Measurements from ENCODE around the gene CSPG4.
A peak's percentile ranks its signal among the peaks of the same experiment; 100 is the strongest.
"Not testable (repeated sequence)": the region's sequence is repeated elsewhere in the genome, so short reads cannot be mapped to it uniquely, and the experiment has no call there.

The CSPG4 gene

DNA sequence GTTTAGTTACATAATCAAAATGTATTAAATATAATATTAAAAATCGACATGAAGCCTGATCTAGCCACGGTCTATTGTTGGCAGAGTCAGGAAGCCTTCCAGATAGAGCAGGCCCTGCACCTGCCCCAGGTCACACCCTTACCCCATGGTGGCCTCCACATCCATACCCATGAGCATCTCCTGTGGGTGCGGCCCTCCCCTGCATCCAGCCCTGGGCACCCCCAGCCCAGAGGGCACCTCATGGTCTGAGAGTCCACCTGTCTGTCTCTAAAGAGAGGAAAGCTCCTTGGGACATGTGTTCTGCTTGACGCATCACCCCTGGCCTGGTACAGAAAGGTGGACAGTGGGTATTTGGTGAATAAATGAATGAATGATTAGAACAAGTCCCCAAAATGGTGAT is 37.2 kb upstream of the CSPG4 start:
- no peak for DNase-seq
- Histone ChIP-seq H3K4me3 (ENCODE audit: control insufficient read depth in 1 of 7, extremely low read depth in 1 of 7, insufficient read depth in 4 of 7, low read depth in 2 of 7, low read length in 6 of 7) (no peak overlapping the region), H3K27me3 (replicated peaks in 2 of 5; ENCODE audit: control insufficient read depth in 4 of 5, insufficient read depth in 5 of 5, low read length in 4 of 5) (no peaks in the 10 kb centered on the region), H3K27ac (ENCODE audit: insufficient read depth in 1 of 2, low read depth in 1 of 2, low read length in 2 of 2, poor library complexity in 1 of 2, severe bottlenecking in 2 of 2) (no peak overlapping the region), H3K9me3 (ENCODE audit: control extremely low read depth in 1 of 5, control insufficient read depth in 4 of 5, insufficient read depth in 2 of 5, low read depth in 1 of 5, low read length in 4 of 5) (no peaks in the 10 kb centered on the region), H3K4me1 (ENCODE audit: control extremely low read depth in 1 of 4, control insufficient read depth in 4 of 4, insufficient read depth in 4 of 4, low read length in 3 of 4) (peaks cover 0 to 14% (median 5%) of the 10 kb centered on the region in 4 experiments), H3K36me3 (ENCODE audit: control insufficient read depth in 4 of 4, insufficient read depth in 4 of 4, low read length in 3 of 4) (no peaks in the 10 kb centered on the region)
- WGBS (ENCODE audit: insufficient coverage), result 100% methylated on average over 4 of the region's 4 CpGs
- POLR2A ChIA-PET, result no interaction called here
- CTCF ChIA-PET, result interaction anchor here (1.1 to 2.2 kb wide), 2 partner anchors 43 to 50 kb away, joined by 3 to 6 read pairs; no protein-coding TSS in a partner anchor

GRCh38 chr15:75748882-75749281 is 36.2 kb upstream of the CSPG4 start:
- H3K27me3 ChIP-seq (replicated peaks in 2 of 5; ENCODE audit: control insufficient read depth in 4 of 5, insufficient read depth in 5 of 5, low read length in 4 of 5); H3K36me3 ChIP-seq (ENCODE audit: control insufficient read depth in 4 of 4, insufficient read depth in 4 of 4, low read length in 3 of 4); H3K9me3 ChIP-seq (ENCODE audit: control extremely low read depth in 1 of 5, control insufficient read depth in 4 of 5, insufficient read depth in 2 of 5, low read depth in 1 of 5, low read length in 4 of 5); POLR2A ChIA-PET; H3K4me3 ChIP-seq (ENCODE audit: control insufficient read depth in 1 of 7, extremely low read depth in 1 of 7, insufficient read depth in 4 of 7, low read depth in 2 of 7, low read length in 6 of 7); H3K27ac ChIP-seq (ENCODE audit: insufficient read depth in 1 of 2, low read depth in 1 of 2, low read length in 2 of 2, poor library complexity in 1 of 2, severe bottlenecking in 2 of 2): not testable (repeated sequence)
- peak in 1 of 3 donors; percentile 42 for DNase-seq
- CTCF ChIA-PET, result interaction anchor here (1.3 kb wide), 1 partner anchor 11 kb away, joined by 3 read pairs; no protein-coding TSS in a partner anchor
- peaks cover 0 to 14% (median 5%) of the 10 kb centered on the region in 4 experiments for H3K4me1 ChIP-seq (ENCODE audit: control extremely low read depth in 1 of 4, control insufficient read depth in 4 of 4, insufficient read depth in 4 of 4, low read length in 3 of 4)
- WGBS (ENCODE audit: insufficient coverage), result 38% methylated on average over 3 of the region's 10 CpGs

DNA sequence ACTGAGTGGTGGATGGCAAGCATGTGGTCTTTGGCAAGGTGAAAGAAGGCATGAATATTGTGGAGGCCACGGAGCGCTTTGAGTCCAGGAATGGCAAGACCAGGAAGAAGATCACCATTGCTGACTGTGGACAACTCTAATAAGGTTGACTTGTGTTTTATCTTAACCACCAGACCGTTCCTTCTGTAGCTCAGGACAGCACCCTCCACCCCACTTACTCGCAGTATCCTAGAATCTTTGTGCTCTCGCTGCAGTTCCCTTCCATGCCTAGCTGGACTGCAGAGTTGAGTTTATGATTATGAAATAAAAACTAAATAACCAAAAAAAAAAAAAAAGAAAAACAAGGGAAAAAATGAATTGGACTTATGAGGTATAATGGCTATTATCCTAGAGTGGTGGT is 34.5 kb upstream of the CSPG4 start:
- H3K4me3 ChIP-seq (ENCODE audit: control insufficient read depth in 1 of 7, extremely low read depth in 1 of 7, insufficient read depth in 4 of 7, low read depth in 2 of 7, low read length in 6 of 7); H3K27ac ChIP-seq (ENCODE audit: insufficient read depth in 1 of 2, low read depth in 1 of 2, low read length in 2 of 2, poor library complexity in 1 of 2, severe bottlenecking in 2 of 2); DNase-seq; POLR2A ChIA-PET; H3K36me3 ChIP-seq (ENCODE audit: control insufficient read depth in 4 of 4, insufficient read depth in 4 of 4, low read length in 3 of 4); CTCF ChIA-PET; H3K9me3 ChIP-seq (ENCODE audit: control extremely low read depth in 1 of 5, control insufficient read depth in 4 of 5, insufficient read depth in 2 of 5, low read depth in 1 of 5, low read length in 4 of 5); H3K27me3 ChIP-seq (replicated peaks in 2 of 5; ENCODE audit: control insufficient read depth in 4 of 5, insufficient read depth in 5 of 5, low read length in 4 of 5): not testable (repeated sequence)
- 100% methylated on average over 2 of the region's 5 CpGs for WGBS (ENCODE audit: insufficient coverage)
- peaks cover 0 to 10% (median 4%) of the 10 kb centered on the region in 4 experiments for H3K4me1 ChIP-seq (ENCODE audit: control extremely low read depth in 1 of 4, control insufficient read depth in 4 of 4, insufficient read depth in 4 of 4, low read length in 3 of 4)

DNA sequence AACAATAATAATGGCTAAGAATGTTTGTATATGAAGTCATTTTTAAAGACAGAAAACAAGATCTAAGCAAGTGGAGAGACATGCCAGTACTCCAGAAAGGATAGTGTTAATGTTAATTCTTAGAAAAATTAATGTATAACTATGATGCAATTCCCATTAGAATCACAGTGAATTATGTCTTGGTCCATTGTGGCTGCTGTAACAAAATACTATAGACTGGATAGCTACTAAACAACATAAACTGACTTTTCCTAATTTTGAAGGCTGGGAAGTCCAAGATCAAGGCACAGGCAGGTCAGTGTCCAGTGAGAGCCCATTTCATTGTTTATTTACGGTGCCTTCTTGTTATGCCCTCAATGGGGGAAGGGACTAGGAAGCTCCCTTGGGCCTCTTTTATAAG is 32.7 kb upstream of the CSPG4 start:
- Histone ChIP-seq H3K9me3 (ENCODE audit: control extremely low read depth in 1 of 5, control insufficient read depth in 4 of 5, insufficient read depth in 2 of 5, low read depth in 1 of 5, low read length in 4 of 5) (no peaks in the 10 kb centered on the region), H3K4me1 (ENCODE audit: control extremely low read depth in 1 of 4, control insufficient read depth in 4 of 4, insufficient read depth in 4 of 4, low read length in 3 of 4) (peaks cover 0 to 2% (median 0%) of the 10 kb centered on the region in 4 experiments), H3K27ac (ENCODE audit: insufficient read depth in 1 of 2, low read depth in 1 of 2, low read length in 2 of 2, poor library complexity in 1 of 2, severe bottlenecking in 2 of 2) (no peak overlapping the region), H3K27me3 (replicated peaks in 2 of 5; ENCODE audit: control insufficient read depth in 4 of 5, insufficient read depth in 5 of 5, low read length in 4 of 5) (no peaks in the 10 kb centered on the region), H3K36me3 (ENCODE audit: control insufficient read depth in 4 of 4, insufficient read depth in 4 of 4, low read length in 3 of 4) (no peaks in the 10 kb centered on the region), H3K4me3 (ENCODE audit: control insufficient read depth in 1 of 7, extremely low read depth in 1 of 7, insufficient read depth in 4 of 7, low read depth in 2 of 7, low read length in 6 of 7) (no peak overlapping the region)
- CTCF ChIA-PET, result interaction anchor here (1.4 to 2.1 kb wide), 4 partner anchors 11 to 56 kb away, joined by 4 to 7 read pairs (median 5); no protein-coding TSS in a partner anchor
- POLR2A ChIA-PET, result no interaction called here
- no peak for DNase-seq
- 100% methylated on average over 1 of the region's 1 CpG for WGBS (ENCODE audit: insufficient coverage)

GRCh38 chr15:75742346-75742745 is 29.7 kb upstream of the CSPG4 start:
- POLR2A ChIA-PET; H3K36me3 ChIP-seq (ENCODE audit: control insufficient read depth in 4 of 4, insufficient read depth in 4 of 4, low read length in 3 of 4); H3K27ac ChIP-seq (ENCODE audit: insufficient read depth in 1 of 2, low read depth in 1 of 2, low read length in 2 of 2, poor library complexity in 1 of 2, severe bottlenecking in 2 of 2); DNase-seq; H3K27me3 ChIP-seq (replicated peaks in 2 of 5; ENCODE audit: control insufficient read depth in 4 of 5, insufficient read depth in 5 of 5, low read length in 4 of 5); H3K9me3 ChIP-seq (ENCODE audit: control extremely low read depth in 1 of 5, control insufficient read depth in 4 of 5, insufficient read depth in 2 of 5, low read depth in 1 of 5, low read length in 4 of 5); H3K4me3 ChIP-seq (ENCODE audit: control insufficient read depth in 1 of 7, extremely low read depth in 1 of 7, insufficient read depth in 4 of 7, low read depth in 2 of 7, low read length in 6 of 7): not testable (repeated sequence)
- CTCF ChIA-PET, result interaction anchor here (1.4 kb wide), 1 partner anchor 60 kb away, joined by 4 read pairs; no protein-coding TSS in a partner anchor
- 95% methylated on average over 4 of the region's 4 CpGs for WGBS (ENCODE audit: insufficient coverage)
- peaks cover 0 to 16% (median 9%) of the 10 kb centered on the region in 4 experiments for H3K4me1 ChIP-seq (ENCODE audit: control extremely low read depth in 1 of 4, control insufficient read depth in 4 of 4, insufficient read depth in 4 of 4, low read length in 3 of 4)

DNA sequence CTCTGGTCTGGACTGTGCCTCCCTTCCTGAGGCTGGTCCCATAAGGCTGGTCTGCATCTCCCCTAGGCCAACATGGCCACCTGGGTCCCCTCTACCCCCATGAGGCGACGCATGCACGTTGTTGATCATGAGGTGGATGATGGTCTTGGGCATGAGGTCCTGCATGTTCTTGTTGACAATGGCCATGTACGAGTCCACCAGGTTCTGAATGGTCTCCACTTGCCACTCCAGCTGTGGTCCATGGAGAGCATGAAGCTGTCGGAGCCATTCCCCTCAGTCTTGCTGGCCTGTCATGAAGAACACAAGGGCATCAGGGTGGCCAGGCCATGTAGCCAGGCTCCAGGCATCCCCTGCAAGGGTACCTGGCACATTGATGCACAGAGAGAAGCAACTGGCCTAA is 27.1 kb upstream of the CSPG4 start:
- H3K4me3 ChIP-seq (ENCODE audit: control insufficient read depth in 1 of 7, extremely low read depth in 1 of 7, insufficient read depth in 4 of 7, low read depth in 2 of 7, low read length in 6 of 7), result no peak overlapping the region
- no peaks in the 10 kb centered on the region for H3K36me3 ChIP-seq (ENCODE audit: control insufficient read depth in 4 of 4, insufficient read depth in 4 of 4, low read length in 3 of 4)
- H3K4me1 ChIP-seq (ENCODE audit: control extremely low read depth in 1 of 4, control insufficient read depth in 4 of 4, insufficient read depth in 4 of 4, low read length in 3 of 4), result peaks cover 0 to 16% (median 9%) of the 10 kb centered on the region in 4 experiments
- POLR2A ChIA-PET, result no interaction called here
- H3K27ac ChIP-seq (ENCODE audit: insufficient read depth in 1 of 2, low read depth in 1 of 2, low read length in 2 of 2, poor library complexity in 1 of 2, severe bottlenecking in 2 of 2), result no peak overlapping the region
- DNase-seq, result no peak
- H3K9me3 ChIP-seq (ENCODE audit: control extremely low read depth in 1 of 5, control insufficient read depth in 4 of 5, insufficient read depth in 2 of 5, low read depth in 1 of 5, low read length in 4 of 5), result no peaks in the 10 kb centered on the region
- CTCF ChIA-PET, result interaction anchor here (3.3 kb wide), 1 partner anchor 11 kb away, joined by 13 read pairs; no protein-coding TSS in a partner anchor
- H3K27me3 ChIP-seq (replicated peaks in 2 of 5; ENCODE audit: control insufficient read depth in 4 of 5, insufficient read depth in 5 of 5, low read length in 4 of 5), result peaks cover 0 to 6% (median 0%) of the 10 kb centered on the region in 5 experiments
- whole genome bisulfite sequencing (ENCODE audit: insufficient coverage), result 96% methylated on average over 5 of the region's 5 CpGs

- H3K4me3 ChIP-seq (ENCODE audit: control insufficient read depth in 1 of 7, extremely low read depth in 1 of 7, insufficient read depth in 4 of 7, low read depth in 2 of 7, low read length in 6 of 7), result peak overlapping the region; percentile 61 to 87 (median 69)
- H3K27me3 ChIP-seq (replicated peaks in 2 of 5; ENCODE audit: control insufficient read depth in 4 of 5, insufficient read depth in 5 of 5, low read length in 4 of 5), result peaks cover 0 to 6% (median 0%) of the 10 kb centered on the region in 5 experiments
- H3K4me1 ChIP-seq (ENCODE audit: control extremely low read depth in 1 of 4, control insufficient read depth in 4 of 4, insufficient read depth in 4 of 4, low read length in 3 of 4), result peaks cover 0 to 16% (median 9%) of the 10 kb centered on the region in 4 experiments
- CTCF ChIA-PET, result interaction anchor here (1.1 to 3.3 kb wide), 4 partner anchors 9 to 18 kb away, joined by 3 to 13 read pairs (median 5); no protein-coding TSS in a partner anchor
- WGBS (ENCODE audit: insufficient coverage), result 3% methylated on average over 51 of the region's 54 CpGs
- peak; percentile 91 to 97 (median 95) for DNase-seq
- H3K27ac ChIP-seq (ENCODE audit: insufficient read depth in 1 of 2, low read depth in 1 of 2, low read length in 2 of 2, poor library complexity in 1 of 2, severe bottlenecking in 2 of 2), result no peak overlapping the region
- POLR2A ChIA-PET, result no interaction called here
- no peaks in the 10 kb centered on the region for H3K36me3 ChIP-seq (ENCODE audit: control insufficient read depth in 4 of 4, insufficient read depth in 4 of 4, low read length in 3 of 4)
- H3K9me3 ChIP-seq (ENCODE audit: control extremely low read depth in 1 of 5, control insufficient read depth in 4 of 5, insufficient read depth in 2 of 5, low read depth in 1 of 5, low read length in 4 of 5), result no peaks in the 10 kb centered on the region
Observed at GRCh38 chr15:75738647-75739325, 26.1 kb upstream of the CSPG4 start.

Data from common myeloid progenitor, CD34-positive (primary cell).